ENCODE measurements around the gene TBC1D16.
A peak's percentile ranks its signal among the peaks of the same experiment; 100 is the strongest.

TBC1D16 gene

DNA sequence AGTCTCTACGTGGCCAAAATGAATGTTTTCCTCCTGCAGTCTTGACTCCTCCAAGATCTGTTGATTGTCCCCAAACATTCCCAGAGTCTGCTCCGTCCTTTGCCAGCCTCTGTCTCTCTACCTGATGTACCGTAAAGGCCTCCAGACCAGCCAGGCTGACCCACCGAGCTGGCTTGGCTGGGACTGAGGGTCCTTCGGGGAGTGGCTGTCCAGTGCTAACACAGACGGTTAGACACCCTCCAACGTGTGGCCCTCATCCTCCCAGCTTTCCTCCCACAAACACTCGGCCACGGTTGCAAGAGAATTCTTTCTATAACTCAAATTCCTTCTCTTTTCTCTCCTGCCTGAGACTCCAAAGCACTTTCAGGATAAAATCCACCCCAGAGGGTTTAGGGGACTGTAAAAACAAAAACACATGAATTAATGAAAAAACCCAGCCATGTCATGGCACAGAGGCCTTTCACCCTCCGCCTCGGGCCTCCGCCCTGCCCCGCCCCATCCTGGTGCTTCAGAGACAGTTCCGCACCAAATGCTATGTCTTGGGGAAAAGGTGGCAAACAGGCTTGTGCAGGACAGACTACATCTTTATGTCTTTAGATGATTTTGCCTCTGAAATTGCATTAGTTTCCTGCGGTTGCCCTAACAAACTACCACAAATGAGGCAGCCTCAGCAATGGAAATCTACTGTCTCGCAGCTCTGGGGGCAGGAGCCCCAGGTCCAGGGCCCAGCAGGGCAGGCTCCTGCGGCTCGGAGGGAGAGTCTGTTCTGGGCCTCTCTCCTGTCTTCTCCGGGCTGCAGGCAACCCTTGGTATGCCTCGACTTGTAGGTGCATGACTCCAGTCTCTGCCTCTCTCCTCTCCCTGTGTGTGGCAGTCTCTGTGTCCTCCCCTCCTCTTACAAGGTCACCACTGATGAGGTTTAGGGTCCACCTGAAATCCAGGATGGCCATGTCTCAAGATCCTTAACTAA, 124.0 kb downstream of the TBC1D16 start:
- H3K4me3 ChIP-seq (replicated peaks in 1 of 2; ENCODE audit: low read depth in 2 of 2, low read length in 2 of 2), result no peak overlapping the region

DNA sequence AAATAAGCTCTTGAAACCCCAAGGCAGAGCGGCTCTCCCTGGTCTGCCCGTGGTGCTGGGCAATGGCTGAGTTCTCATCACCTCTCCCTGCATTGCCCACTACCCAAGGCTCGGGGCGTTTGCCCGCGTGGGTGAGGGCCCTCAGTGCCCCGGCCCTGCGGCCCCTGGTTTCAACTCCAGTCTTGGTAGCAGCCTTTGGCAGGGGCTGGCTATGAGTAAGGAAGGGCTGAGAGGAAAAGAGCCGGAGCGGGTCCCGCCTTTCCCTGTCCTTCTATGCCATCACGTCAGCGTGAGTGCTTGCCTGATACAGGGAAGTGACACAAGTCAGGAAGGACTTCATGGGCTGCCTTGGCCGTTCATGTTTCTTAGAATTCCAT, 124.7 kb downstream of the TBC1D16 start:
- no peak for DNase-seq (ENCODE audit: low read depth in 2 of 2)
- TF ChIP-seq, protein P1, sequence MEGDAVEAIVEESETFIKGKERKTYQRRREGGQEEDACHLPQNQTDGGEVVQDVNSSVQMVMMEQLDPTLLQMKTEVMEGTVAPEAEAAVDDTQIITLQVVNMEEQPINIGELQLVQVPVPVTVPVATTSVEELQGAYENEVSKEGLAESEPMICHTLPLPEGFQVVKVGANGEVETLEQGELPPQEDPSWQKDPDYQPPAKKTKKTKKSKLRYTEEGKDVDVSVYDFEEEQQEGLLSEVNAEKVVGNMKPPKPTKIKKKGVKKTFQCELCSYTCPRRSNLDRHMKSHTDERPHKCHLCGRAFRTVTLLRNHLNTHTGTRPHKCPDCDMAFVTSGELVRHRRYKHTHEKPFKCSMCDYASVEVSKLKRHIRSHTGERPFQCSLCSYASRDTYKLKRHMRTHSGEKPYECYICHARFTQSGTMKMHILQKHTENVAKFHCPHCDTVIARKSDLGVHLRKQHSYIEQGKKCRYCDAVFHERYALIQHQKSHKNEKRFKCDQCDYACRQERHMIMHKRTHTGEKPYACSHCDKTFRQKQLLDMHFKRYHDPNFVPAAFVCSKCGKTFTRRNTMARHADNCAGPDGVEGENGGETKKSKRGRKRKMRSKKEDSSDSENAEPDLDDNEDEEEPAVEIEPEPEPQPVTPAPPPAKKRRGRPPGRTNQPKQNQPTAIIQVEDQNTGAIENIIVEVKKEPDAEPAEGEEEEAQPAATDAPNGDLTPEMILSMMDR (IDR thresholded peaks at IDR 0.05; ENCODE audit: low read depth, low read length), result no peak
- no peak overlapping the region for H3K4me3 ChIP-seq (replicated peaks in 1 of 2; ENCODE audit: low read depth in 2 of 2, low read length in 2 of 2)

More for the DNA sequence above, 124.0 kb downstream of the TBC1D16 start:
- no peak for DNase-seq (ENCODE audit: low read depth in 2 of 2)
- TF ChIP-seq, protein P1 (IDR thresholded peaks at IDR 0.05; ENCODE audit: low read depth, low read length), result no peak

DNA sequence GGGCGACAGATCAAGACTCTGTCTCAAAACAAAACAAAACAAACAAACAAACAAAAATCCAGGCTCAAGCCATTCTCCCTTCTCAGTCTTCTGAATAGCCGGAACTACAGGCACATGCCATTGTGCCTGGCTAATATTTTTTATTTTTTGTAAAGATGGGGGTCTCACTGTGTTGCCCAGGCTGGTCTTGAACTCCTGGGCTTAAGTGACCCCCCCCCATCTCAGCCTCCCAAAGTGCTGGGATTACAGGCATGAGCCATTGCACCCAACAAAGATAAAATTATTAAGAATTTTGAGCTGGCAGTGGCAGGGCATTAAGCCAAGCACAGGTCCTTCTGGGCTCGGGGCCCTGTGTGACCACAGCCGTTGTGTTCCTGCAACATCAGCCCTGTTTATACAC, 126.6 kb downstream of the TBC1D16 start:
- TF ChIP-seq, protein P1 (IDR thresholded peaks at IDR 0.05; ENCODE audit: low read depth, low read length), result no peak

DNA sequence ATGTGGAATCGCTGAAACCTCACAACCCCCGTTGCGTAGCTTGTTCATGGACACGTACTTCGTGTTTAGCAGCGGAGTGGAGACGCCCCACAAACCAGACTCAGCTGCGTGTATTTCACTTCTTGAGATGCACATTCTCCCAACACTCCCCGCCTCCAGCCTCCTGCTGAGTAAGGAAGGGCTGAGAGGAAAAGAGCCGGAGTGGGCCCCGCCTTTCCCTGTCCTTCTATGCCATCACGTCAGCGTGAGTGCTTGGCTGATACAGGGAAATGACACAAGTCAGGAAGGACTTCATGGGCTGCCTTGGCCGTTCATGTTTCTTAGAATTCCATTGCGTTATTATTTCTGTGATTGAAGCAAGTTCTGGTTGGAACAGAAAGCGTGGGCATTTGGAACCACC, 127.8 kb downstream of the TBC1D16 start:
- DNase-seq (ENCODE audit: low read depth in 2 of 2), result no peak
- no peak overlapping the region for H3K4me3 ChIP-seq (replicated peaks in 1 of 2; ENCODE audit: low read depth in 2 of 2, low read length in 2 of 2)
- TF ChIP-seq, protein P1 (IDR thresholded peaks at IDR 0.05; ENCODE audit: low read depth, low read length), result no peak

More for the DNA sequence above, 126.6 kb downstream of the TBC1D16 start:
- no peak for DNase-seq (ENCODE audit: low read depth in 2 of 2)
- no peak overlapping the region for H3K4me3 ChIP-seq (replicated peaks in 1 of 2; ENCODE audit: low read depth in 2 of 2, low read length in 2 of 2)

DNA sequence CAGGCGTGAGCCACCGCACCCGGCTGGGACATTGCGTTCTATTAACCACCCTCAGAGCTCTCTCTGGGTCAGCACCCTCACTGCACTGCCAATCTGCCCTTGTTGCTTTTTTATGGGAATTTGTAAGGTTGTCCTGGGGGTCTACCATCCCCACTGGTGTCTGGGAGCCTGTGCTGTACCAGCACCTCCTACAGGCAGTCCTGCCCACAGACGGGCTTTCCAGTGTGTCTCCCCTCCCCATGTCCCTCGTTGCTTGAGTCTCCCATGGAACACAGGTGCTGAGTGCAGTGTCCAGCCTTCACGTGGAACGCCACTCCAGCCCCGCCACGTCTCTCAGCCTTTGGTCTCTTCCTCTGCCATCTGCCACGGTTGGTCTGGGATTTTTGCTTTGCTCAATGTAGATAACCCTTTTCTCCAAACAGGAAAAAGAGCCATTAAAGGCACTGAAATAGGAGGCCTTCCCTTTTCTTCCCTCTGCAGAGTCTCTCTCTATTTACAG, 128.4 kb downstream of the TBC1D16 start:
- H3K4me3 ChIP-seq (replicated peaks in 1 of 2; ENCODE audit: low read depth in 2 of 2, low read length in 2 of 2), result no peak overlapping the region
- DNase-seq (ENCODE audit: low read depth in 2 of 2), result no peak
- TF ChIP-seq, protein P1 (IDR thresholded peaks at IDR 0.05; ENCODE audit: low read depth, low read length), result no peak

DNA sequence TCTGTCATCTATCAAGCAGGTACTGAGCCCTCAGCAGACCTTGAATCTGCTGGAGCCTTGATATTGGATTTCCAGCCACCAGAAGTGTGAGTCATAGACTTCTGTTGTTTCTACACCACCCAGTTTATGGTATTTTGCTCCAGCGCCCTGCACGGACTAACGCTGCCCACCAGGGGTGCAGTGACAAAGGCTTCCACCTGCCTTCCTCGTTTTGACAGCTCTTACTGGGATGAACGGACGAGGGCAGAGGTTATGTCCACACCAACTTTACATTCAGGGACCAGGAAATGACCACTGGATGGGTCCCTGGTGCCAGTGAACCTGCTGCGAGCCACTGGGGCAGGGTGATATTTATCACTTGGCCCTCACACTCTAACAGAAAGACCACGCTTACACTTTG, 129.8 kb downstream of the TBC1D16 start:
- DNase-seq (ENCODE audit: low read depth in 2 of 2), result peak in 1 of 2 donors; percentile 12
- TF ChIP-seq, protein P1 (IDR thresholded peaks at IDR 0.05; ENCODE audit: low read depth, low read length), result peak; percentile 18
- H3K4me3 ChIP-seq (replicated peaks in 1 of 2; ENCODE audit: low read depth in 2 of 2, low read length in 2 of 2), result no peak overlapping the region
